Measurements from ENCODE around the gene NACC2.

The NACC2 gene

GRCh38 chr9:136013524-136014034 lies 81.5 kb downstream of the NACC2 start:
- no peak for DNase-seq (ENCODE audit: low read depth in 1 of 2, low spot score in 1 of 2)

- DNase-seq (ENCODE audit: low read depth in 1 of 2, low spot score in 1 of 2): no peak
Observed at GRCh38 chr9:136013116-136013515, 82.0 kb downstream of the NACC2 start.

GRCh38 chr9:136012651-136013050 lies 82.4 kb downstream of the NACC2 start:
- DNase-seq (ENCODE audit: low read depth in 1 of 2, low spot score in 1 of 2): no peak

- no peak for DNase-seq (ENCODE audit: low read depth in 1 of 2, low spot score in 1 of 2)
Observed at GRCh38 chr9:136011703-136012496, 83.2 kb downstream of the NACC2 start.

- no peak for DNase-seq (ENCODE audit: low read depth in 1 of 2, low spot score in 1 of 2)
Observed at GRCh38 chr9:136011376-136011702, 83.8 kb downstream of the NACC2 start.

- DNase-seq (ENCODE audit: low read depth in 1 of 2, low spot score in 1 of 2): no peak
Observed at GRCh38 chr9:136010615-136011361, 84.3 kb downstream of the NACC2 start.

- no peak for DNase-seq (ENCODE audit: low read depth in 1 of 2, low spot score in 1 of 2)
Observed at GRCh38 chr9:136010176-136010575, 84.9 kb downstream of the NACC2 start.

GRCh38 chr9:136009516-136009915 lies 85.6 kb downstream of the NACC2 start:
- no peak for DNase-seq (ENCODE audit: low read depth in 1 of 2, low spot score in 1 of 2)

- no peak for DNase-seq (ENCODE audit: low read depth in 1 of 2, low spot score in 1 of 2)
Observed at GRCh38 chr9:136008693-136008997, 86.4 kb downstream of the NACC2 start.

GRCh38 chr9:136007934-136008692 lies 87.0 kb downstream of the NACC2 start:
- no peak for DNase-seq (ENCODE audit: low read depth in 1 of 2, low spot score in 1 of 2)

- DNase-seq (ENCODE audit: low read depth in 1 of 2, low spot score in 1 of 2): no peak
Observed at GRCh38 chr9:136007276-136007933, 87.7 kb downstream of the NACC2 start.

GRCh38 chr9:136006169-136006568 lies 88.9 kb downstream of the NACC2 start:
- no peak for DNase-seq (ENCODE audit: low read depth in 1 of 2, low spot score in 1 of 2)

GRCh38 chr9:136004712-136005111 lies 90.4 kb downstream of the NACC2 start:
- no peak for DNase-seq (ENCODE audit: low read depth in 1 of 2, low spot score in 1 of 2)

GRCh38 chr9:136004219-136004618 lies 90.9 kb downstream of the NACC2 start:
- DNase-seq (ENCODE audit: low read depth in 1 of 2, low spot score in 1 of 2): no peak

- DNase-seq (ENCODE audit: low read depth in 1 of 2, low spot score in 1 of 2): no peak
Observed at GRCh38 chr9:136003411-136004218, 91.5 kb downstream of the NACC2 start.

GRCh38 chr9:136002881-136003280 lies 92.2 kb downstream of the NACC2 start:
- no peak for DNase-seq (ENCODE audit: low read depth in 1 of 2, low spot score in 1 of 2)

- DNase-seq (ENCODE audit: low read depth in 1 of 2, low spot score in 1 of 2): no peak
Observed at GRCh38 chr9:136002215-136002614, 92.9 kb downstream of the NACC2 start.

- no peak for DNase-seq (ENCODE audit: low read depth in 1 of 2, low spot score in 1 of 2)
Observed at GRCh38 chr9:136001231-136001630, 93.9 kb downstream of the NACC2 start.

GRCh38 chr9:135998410-135999071 lies 96.5 kb downstream of the NACC2 start:
- DNase-seq (ENCODE audit: low read depth in 1 of 2, low spot score in 1 of 2): no peak

GRCh38 chr9:135998016-135998380 lies 97.1 kb downstream of the NACC2 start:
- no peak for DNase-seq (ENCODE audit: low read depth in 1 of 2, low spot score in 1 of 2)
